Chondrocyte (in vitro differentiated cells): Measurements from ENCODE around the gene SYNCRIP. TPM values are rescaled to one million over a fixed set of nuclear protein-coding genes. Genes with fewer than 3 reads are reported as not detected.

Experiments
- DNase-seq: peaks from one replicate; pipeline ENCODE4 v3.0.0; 2021; ENCODE audit warnings: mixed read lengths, low spot score
- H3K27ac Mint-ChIP-seq: one replicate; pipeline ENCODE4 v1.8.0; 2021; ENCODE audit warnings: mild to moderate bottlenecking, moderate library complexity, mixed read lengths; ENCODE audit not compliant: unreplicated experiment
- H3K27me3 Mint-ChIP-seq: 2 replicates; pipeline ENCODE4 v1.8.0; 2021; ENCODE audit warnings: low read depth, mixed read lengths
- H3K36me3 Mint-ChIP-seq: 2 replicates; pipeline ENCODE4 v1.8.0; 2021; ENCODE audit warnings: low read depth, mixed read lengths
- H3K4me1 Mint-ChIP-seq: 2 replicates; pipeline ENCODE4 v1.8.0; 2021; ENCODE audit warnings: low read depth, mild to moderate bottlenecking, mixed read lengths
- H3K4me3 Mint-ChIP-seq: one replicate; pipeline ENCODE4 v1.8.0; 2021; ENCODE audit warnings: mild to moderate bottlenecking, moderate library complexity, mixed read lengths; ENCODE audit not compliant: unreplicated experiment
- H3K9me3 Mint-ChIP-seq: 2 replicates; pipeline ENCODE4 v1.8.0; 2021; ENCODE audit warnings: low read depth, mixed read lengths
- long read RNA-seq: library from polyadenylated mRNA; stranded (forward); transcript quantifications from one replicate; pipeline ENCODE4 v2.0.0, GENCODE V29; 2021
- total RNA-seq: library from RNA; stranded (reverse); gene quantifications from 3 replicates; pipeline ENCODE4 v1.2.1, GENCODE V29; 2021
- TF ChIP-seq, protein P1 (sequence below): fragments of 200-600 bp; sonication (generic); IDR thresholded peaks from 2 replicates; pipeline ENCODE4 v1.5.0; 2021; ENCODE audit warnings: antibody characterized with exemption, mild to moderate bottlenecking, moderate library complexity

SYNCRIP gene
- 87.4 to 116 TPM (median 90.5 TPM) in 3 replicates for total RNA-seq
- long read RNA-seq, full-length matches to known transcripts = 119 of 204 reads
- long read RNA-seq, partial matches to known transcripts = 45 of 204 reads
- long read RNA-seq, other reads (novel, unspliced or antisense) = 40 of 204 reads

- H3K4me1 Mint-ChIP-seq = peaks cover 45% of the 10 kb centered on the region
- no peaks in the 10 kb centered on the region for H3K27me3 Mint-ChIP-seq
- TF ChIP-seq, protein P1, sequence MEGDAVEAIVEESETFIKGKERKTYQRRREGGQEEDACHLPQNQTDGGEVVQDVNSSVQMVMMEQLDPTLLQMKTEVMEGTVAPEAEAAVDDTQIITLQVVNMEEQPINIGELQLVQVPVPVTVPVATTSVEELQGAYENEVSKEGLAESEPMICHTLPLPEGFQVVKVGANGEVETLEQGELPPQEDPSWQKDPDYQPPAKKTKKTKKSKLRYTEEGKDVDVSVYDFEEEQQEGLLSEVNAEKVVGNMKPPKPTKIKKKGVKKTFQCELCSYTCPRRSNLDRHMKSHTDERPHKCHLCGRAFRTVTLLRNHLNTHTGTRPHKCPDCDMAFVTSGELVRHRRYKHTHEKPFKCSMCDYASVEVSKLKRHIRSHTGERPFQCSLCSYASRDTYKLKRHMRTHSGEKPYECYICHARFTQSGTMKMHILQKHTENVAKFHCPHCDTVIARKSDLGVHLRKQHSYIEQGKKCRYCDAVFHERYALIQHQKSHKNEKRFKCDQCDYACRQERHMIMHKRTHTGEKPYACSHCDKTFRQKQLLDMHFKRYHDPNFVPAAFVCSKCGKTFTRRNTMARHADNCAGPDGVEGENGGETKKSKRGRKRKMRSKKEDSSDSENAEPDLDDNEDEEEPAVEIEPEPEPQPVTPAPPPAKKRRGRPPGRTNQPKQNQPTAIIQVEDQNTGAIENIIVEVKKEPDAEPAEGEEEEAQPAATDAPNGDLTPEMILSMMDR = no peak
- H3K27ac Mint-ChIP-seq = peak within 1 kb of the TSS; percentile 100
- H3K9me3 Mint-ChIP-seq = no peaks in the 10 kb centered on the region
- peak; percentile 99 for DNase-seq
- H3K36me3 Mint-ChIP-seq = peaks cover 15% of the 10 kb centered on the region
- peak within 1 kb of the TSS; percentile 87 for H3K4me3 Mint-ChIP-seq
Measured at GRCh38 chr6:85642774-85643536, at the start of gene SYNCRIP. Gene SYNCRIP, minus strand, starts transcription at chr6:85642886. Its CDS starts 1,447 bp downstream, at chr6:85641439.

GRCh38 chr6:85691478-85691877 is 48.8 kb upstream of the SYNCRIP start:
- Mint-ChIP-seq H3K4me1 (no peaks in the 10 kb centered on the region), H3K9me3 (peaks cover 5% of the 10 kb centered on the region), H3K4me3 (no peak overlapping the region), H3K27ac (no peak overlapping the region), H3K27me3 (peaks cover 4% of the 10 kb centered on the region), H3K36me3 (peaks cover under 1% of the 10 kb centered on the region)
- no peak for DNase-seq
- TF ChIP-seq, protein P1 = no peak

DNA sequence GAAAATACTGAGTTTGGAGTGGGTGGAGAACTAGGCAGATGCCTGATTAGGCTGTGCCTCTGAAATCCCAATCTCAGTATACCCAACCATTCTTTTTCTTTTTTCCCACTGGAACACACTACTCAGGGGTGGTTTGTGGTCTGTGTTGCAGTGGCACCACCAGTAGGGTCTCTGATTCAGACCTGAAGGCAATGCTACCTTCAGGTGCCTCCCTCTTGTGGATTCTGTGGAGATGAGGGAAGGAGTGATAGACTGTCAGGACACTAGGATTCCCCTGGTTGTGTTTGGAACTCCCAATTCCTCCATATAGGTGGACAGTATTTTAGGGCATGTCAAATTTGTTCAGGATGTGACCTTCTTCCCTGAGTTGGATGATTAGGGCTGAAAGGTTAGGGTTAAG is 47.4 kb upstream of the SYNCRIP start:
- Mint-ChIP-seq H3K27ac (no peak overlapping the region), H3K36me3 (no peaks in the 10 kb centered on the region), H3K4me3 (no peak overlapping the region), H3K9me3 (no peaks in the 10 kb centered on the region), H3K27me3 (peaks cover 4% of the 10 kb centered on the region), H3K4me1 (no peaks in the 10 kb centered on the region)
- no peak for DNase-seq
- TF ChIP-seq, protein P1 = no peak

GRCh38 chr6:85685713-85686112 is 43.0 kb upstream of the SYNCRIP start:
- no peak for DNase-seq
- Mint-ChIP-seq H3K4me1 (no peaks in the 10 kb centered on the region), H3K27ac (no peak overlapping the region), H3K4me3 (no peak overlapping the region), H3K9me3 (no peaks in the 10 kb centered on the region), H3K36me3 (no peaks in the 10 kb centered on the region), H3K27me3 (no peaks in the 10 kb centered on the region)
- TF ChIP-seq, protein P1 = no peak

DNA sequence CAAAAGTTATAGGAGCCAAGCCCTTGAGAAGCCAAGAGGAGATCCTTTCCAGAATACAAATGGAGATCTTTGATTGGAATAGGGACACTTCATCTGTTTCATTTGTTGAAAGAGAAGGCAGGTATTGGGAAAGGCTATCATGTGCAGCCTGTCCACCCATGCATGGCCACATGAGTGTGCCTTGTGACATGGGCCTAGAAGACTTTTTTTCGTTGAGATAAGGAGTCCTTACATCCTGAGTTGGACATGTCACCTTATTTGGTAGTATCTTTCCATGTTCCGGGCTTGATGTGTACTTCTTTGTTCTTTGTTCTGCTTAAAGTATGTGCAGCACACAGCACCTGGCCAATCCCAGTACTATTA is 42.1 kb upstream of the SYNCRIP start:
- TF ChIP-seq, protein P1 = no peak

More for the DNA sequence above, 42.1 kb upstream of the SYNCRIP start:
- Mint-ChIP-seq H3K4me1 (peaks cover 9% of the 10 kb centered on the region), H3K4me3 (no peak overlapping the region), H3K9me3 (no peaks in the 10 kb centered on the region), H3K27me3 (no peaks in the 10 kb centered on the region), H3K27ac (no peak overlapping the region), H3K36me3 (no peaks in the 10 kb centered on the region)
- DNase-seq = no peak
